HUES64 (cell line): ENCODE measurements around the gene ADCY1.

ENCODE experiments used
- H3K27ac ChIP-seq: 2 replicates; pipeline ENCODE4 v1.7.0; 2013; ENCODE audit warnings: low read depth, low read length, inconsistent platforms
- H3K27me3 ChIP-seq: 2 replicates; pipeline ENCODE4 v1.6.1; 2013; ENCODE audit warnings: mild to moderate bottlenecking, low read length; ENCODE audit not compliant: insufficient read depth
- H3K36me3 ChIP-seq: 2 replicates; pipeline ENCODE4 v1.6.1; 2013; ENCODE audit warnings: mild to moderate bottlenecking, low read length; ENCODE audit not compliant: insufficient read depth
- H3K4me1 ChIP-seq: 2 replicates; pipeline ENCODE4 v1.6.1; 2013; ENCODE audit warnings: mild to moderate bottlenecking, low read length, moderate library complexity; ENCODE audit not compliant: insufficient read depth
- H3K4me3 ChIP-seq: 2 replicates; pipeline ENCODE4 v1.5.1; 2013; ENCODE audit warnings: mild to moderate bottlenecking, low read length, moderate library complexity
- H3K9ac ChIP-seq: 2 replicates; pipeline ENCODE4 v1.6.1; 2013; ENCODE audit warnings: mild to moderate bottlenecking, low read depth, low read length
- H3K9me3 ChIP-seq: 2 replicates; pipeline ENCODE4 v1.6.1; 2013; ENCODE audit warnings: low read depth, low read length; ENCODE audit not compliant: insufficient read depth
- WGBS: fragments of 150-250, 120-280 bp; methylation state at CpG from one replicate; pipeline ENCODE4 v1.1.7; 2013; ENCODE audit warnings: missing lambda C conversion rate; 5-methylcytosine and 5-hydroxymethylcytosine counted together

ADCY1 gene

GRCh38 chr7:45595809-45596664 is 21.9 kb downstream of the ADCY1 start:
- Histone ChIP-seq H3K4me3 (no peak overlapping the region), H3K27ac (no peak overlapping the region), H3K9me3 (no peaks in the 10 kb centered on the region), H3K27me3 (no peaks in the 10 kb centered on the region), H3K36me3 (no peaks in the 10 kb centered on the region), H3K4me1 (peaks cover 6% of the 10 kb centered on the region; the same call in 1 of the 2 replicates), H3K9ac (no peak overlapping the region)
- 95% methylated on average over 9 of the region's 9 CpGs for WGBS

DNA sequence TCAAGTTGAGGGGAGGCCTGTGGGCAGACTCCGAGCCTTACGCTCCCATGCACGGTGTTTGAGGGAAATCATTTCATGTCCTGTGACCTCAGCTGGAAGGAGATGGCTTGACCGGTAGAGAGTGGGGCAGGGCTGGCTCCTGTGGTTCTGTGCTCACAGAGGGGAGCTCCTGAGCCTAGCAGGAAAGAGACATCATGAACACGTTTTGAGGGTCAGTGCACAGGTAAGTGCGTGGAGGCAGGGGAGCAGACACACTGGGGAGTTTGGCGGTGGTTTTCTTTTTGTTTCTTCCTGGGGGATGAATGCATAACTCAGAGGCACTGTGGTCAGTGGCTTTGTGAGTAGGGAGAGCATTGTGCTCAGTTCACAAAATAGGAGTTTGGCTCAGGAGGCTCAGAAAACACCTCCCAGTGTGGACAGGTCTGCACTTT is 22.5 kb downstream of the ADCY1 start:
- 89% methylated on average over 7 of the region's 7 CpGs for WGBS
- Histone ChIP-seq H3K27me3 (no peaks in the 10 kb centered on the region), H3K9me3 (no peaks in the 10 kb centered on the region), H3K27ac (no peak overlapping the region), H3K36me3 (no peaks in the 10 kb centered on the region), H3K4me3 (no peak overlapping the region), H3K4me1 (peaks cover 6% of the 10 kb centered on the region; the same call in 1 of the 2 replicates), H3K9ac (no peak overlapping the region)

- H3K9me3 ChIP-seq: no peaks in the 10 kb centered on the region
- H3K27me3 ChIP-seq: no peaks in the 10 kb centered on the region
- 95% methylated on average over 7 of the region's 9 CpGs for WGBS
- no peak overlapping the region for H3K4me3 ChIP-seq
- peaks cover 6% of the 10 kb centered on the region; the same call in 1 of the 2 replicates for H3K4me1 ChIP-seq
- H3K36me3 ChIP-seq: no peaks in the 10 kb centered on the region
- no peak overlapping the region for H3K27ac ChIP-seq
- peak overlapping the region; percentile 30; the same call in 1 of the 2 replicates for H3K9ac ChIP-seq
Measured at GRCh38 chr7:45597286-45597984, 23.3 kb downstream of the ADCY1 start.

GRCh38 chr7:45598886-45599520 is 24.8 kb downstream of the ADCY1 start:
- Histone ChIP-seq H3K4me1 (peaks cover 6% of the 10 kb centered on the region; the same call in 1 of the 2 replicates), H3K27ac (no peak overlapping the region), H3K4me3 (no peak overlapping the region), H3K9me3 (no peaks in the 10 kb centered on the region), H3K9ac (no peak overlapping the region), H3K27me3 (no peaks in the 10 kb centered on the region), H3K36me3 (no peaks in the 10 kb centered on the region)
- 94% methylated on average over 14 of the region's 14 CpGs for WGBS

DNA sequence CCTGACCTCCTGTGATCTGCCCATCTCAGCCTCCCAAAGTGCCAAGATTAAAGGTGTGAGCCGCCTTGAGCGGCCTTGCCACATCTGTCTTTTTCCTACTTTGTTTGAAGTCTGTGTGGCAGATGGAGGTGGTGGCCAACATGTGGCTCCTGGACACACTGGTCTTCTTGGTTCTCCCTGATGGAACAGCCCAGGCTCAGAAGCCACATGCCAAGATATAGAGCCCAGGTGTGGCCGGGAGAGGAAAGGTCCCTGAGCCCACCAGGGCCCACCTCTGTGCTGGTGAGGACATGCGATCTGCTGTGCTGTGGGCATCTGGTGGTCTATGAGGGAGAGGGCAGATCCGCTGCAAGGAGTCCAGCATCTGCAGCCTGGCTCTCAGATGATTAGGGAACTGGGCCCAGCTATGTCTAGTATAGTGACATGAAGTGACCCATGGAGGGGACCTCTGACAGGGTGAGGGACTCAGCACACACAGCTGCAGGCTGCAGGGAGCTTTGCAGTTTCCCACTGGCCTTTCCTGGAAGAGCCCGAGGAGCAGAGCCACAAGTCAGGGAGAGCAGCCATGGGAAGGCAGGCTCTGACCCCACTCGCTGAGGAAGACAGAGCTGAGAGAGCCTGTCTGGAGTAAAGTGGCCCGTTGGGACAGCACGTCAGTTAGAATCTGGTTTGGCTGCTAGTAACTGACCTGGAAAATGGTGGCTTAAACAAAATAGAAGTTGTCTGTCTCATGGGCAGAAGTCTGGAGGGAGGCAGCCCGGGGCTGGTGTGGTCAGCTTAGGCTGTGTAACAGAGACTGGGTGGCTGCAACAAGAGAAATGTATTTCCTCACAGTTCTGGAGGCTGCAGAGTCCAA is 25.9 kb downstream of the ADCY1 start:
- WGBS: 95% methylated on average over 10 of the region's 10 CpGs
- Histone ChIP-seq H3K4me3 (no peak overlapping the region), H3K4me1 (peaks cover 6% of the 10 kb centered on the region; the same call in 1 of the 2 replicates)

DNA sequence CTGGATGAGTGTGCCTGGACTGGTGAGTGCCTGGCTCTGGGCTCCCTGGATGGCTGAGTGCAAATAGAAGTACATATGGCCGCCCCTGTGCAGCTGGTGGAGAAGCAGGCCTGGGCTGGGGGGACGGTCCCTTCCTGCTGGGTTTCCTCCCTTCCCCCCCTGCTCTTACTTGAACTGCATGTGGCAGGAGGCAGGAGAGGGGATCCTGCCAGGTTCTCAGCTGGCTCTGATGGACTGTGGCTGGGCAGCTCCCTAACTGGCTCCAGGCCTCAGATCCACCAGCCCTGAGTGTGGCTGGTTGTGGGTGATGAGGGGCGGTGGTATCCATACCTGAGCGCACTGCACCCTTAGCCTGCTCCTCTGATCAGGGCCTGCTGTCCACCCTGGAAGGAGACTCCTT is 26.9 kb downstream of the ADCY1 start:
- Histone ChIP-seq H3K4me1 (peaks cover 6% of the 10 kb centered on the region; the same call in 1 of the 2 replicates), H3K27ac (no peak overlapping the region), H3K9ac (no peak overlapping the region), H3K27me3 (no peaks in the 10 kb centered on the region), H3K4me3 (no peak overlapping the region), H3K36me3 (no peaks in the 10 kb centered on the region), H3K9me3 (peaks cover 6% of the 10 kb centered on the region; the same call in 1 of the 2 replicates)
- 93% methylated on average over 4 of the region's 4 CpGs for WGBS

More for the DNA sequence above, 25.9 kb downstream of the ADCY1 start:
- H3K27me3 ChIP-seq: no peaks in the 10 kb centered on the region
- no peaks in the 10 kb centered on the region for H3K36me3 ChIP-seq
- H3K27ac ChIP-seq: no peak overlapping the region
- H3K9me3 ChIP-seq: peaks cover 6% of the 10 kb centered on the region; the same call in 1 of the 2 replicates
- no peak overlapping the region for H3K9ac ChIP-seq

DNA sequence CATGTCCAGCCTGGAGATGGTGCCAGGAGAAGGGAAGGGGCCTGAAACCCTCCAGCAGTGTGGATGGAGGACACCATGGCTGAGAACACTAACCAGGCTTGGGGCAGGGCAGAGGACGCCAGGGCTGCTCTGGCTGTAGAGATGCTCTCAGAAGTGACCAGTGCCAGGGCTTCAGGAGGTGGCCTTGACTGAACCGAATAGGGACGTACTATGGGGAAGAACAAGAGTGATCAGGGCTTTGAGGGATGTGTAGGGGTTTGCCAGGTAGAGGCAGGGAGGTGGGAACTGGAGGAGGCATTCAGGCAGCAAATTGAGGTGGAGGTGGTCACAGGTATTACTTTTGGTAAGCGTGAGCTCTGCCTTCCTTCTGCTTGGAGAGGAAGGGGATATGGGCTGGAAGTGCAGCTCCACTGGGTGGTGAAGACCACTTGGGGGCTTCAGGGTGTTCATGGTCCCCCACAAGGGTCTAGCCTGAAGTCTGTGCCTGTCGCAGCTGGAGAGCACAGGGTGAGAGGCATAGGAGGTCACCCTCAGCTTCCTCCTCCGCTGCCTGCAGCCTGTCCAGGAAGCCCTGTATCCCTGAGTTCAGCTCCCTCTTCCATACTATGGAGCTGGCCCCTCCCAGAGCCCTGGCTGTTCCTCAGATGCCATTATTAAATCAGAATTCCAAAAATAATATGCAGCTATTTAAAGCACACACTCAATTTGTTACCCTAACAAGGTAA is 27.8 kb downstream of the ADCY1 start:
- Histone ChIP-seq H3K9me3 (peaks cover 6% of the 10 kb centered on the region; the same call in 1 of the 2 replicates), H3K27me3 (no peaks in the 10 kb centered on the region), H3K4me3 (no peak overlapping the region), H3K9ac (no peak overlapping the region), H3K27ac (no peak overlapping the region), H3K4me1 (peaks cover 6% of the 10 kb centered on the region; the same call in 1 of the 2 replicates), H3K36me3 (no peaks in the 10 kb centered on the region)
- 91% methylated on average over 6 of the region's 6 CpGs for WGBS

GRCh38 chr7:45606050-45606449 is 31.9 kb downstream of the ADCY1 start:
- peaks cover 6% of the 10 kb centered on the region; the same call in 1 of the 2 replicates for H3K9me3 ChIP-seq
- 95% methylated on average over 1 of the region's 1 CpG for WGBS
- H3K4me3 ChIP-seq: no peak overlapping the region
- no peaks in the 10 kb centered on the region for H3K27me3 ChIP-seq
- H3K9ac ChIP-seq: no peak overlapping the region
- no peak overlapping the region for H3K27ac ChIP-seq
- no peaks in the 10 kb centered on the region for H3K4me1 ChIP-seq
- H3K36me3 ChIP-seq: no peaks in the 10 kb centered on the region

DNA sequence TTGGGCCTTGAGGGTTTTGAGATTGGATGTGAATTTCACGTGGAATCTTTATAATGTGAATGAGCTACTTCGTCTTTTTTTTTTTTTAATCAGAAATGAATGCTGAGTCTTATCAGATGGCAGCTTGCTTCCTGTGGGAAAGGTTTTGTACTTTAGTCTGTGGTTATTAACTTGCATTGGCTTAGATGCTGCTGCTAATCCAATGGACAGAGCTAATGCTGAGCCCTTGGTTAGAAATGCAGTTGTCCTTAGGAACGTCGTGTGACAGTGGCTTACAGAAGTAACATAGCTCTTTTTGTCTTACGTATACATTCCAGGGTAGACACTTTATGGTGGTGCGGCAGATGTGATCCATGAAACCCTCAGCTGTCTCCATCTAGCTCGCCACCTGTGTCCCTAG is 32.8 kb downstream of the ADCY1 start:
- Histone ChIP-seq H3K9me3 (peaks cover 6% of the 10 kb centered on the region; the same call in 1 of the 2 replicates), H3K4me1 (no peaks in the 10 kb centered on the region), H3K4me3 (no peak overlapping the region), H3K36me3 (no peaks in the 10 kb centered on the region), H3K27ac (no peak overlapping the region), H3K27me3 (no peaks in the 10 kb centered on the region), H3K9ac (no peak overlapping the region)
- WGBS: 98% methylated on average over 7 of the region's 7 CpGs

DNA sequence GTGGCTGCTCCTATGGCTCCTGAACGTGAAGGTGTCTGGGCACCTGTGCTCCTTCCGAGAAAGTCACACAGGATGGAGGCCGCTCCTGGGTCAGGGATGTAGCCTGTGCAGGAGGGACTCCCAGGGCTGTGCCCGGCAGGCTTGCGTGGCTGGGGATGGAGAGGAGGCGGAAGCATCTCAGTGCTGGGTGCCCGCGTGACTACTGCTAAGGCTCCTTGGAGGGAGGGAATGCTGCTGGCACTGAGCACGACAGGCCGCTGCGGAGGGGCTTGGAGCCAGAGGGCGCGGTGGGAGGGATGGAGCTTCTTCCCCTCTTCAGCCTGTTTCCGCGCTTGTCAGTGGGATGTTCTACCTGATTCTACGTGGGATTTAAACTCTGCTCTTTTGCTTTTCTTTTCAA is 35.0 kb downstream of the ADCY1 start:
- WGBS: 93% methylated on average over 16 of the region's 16 CpGs
- Histone ChIP-seq H3K27ac (no peak overlapping the region), H3K36me3 (peaks cover 14% of the 10 kb centered on the region; the same call in 1 of the 2 replicates), H3K9ac (no peak overlapping the region), H3K9me3 (peaks cover 6% of the 10 kb centered on the region; the same call in 1 of the 2 replicates), H3K27me3 (no peaks in the 10 kb centered on the region), H3K4me1 (no peaks in the 10 kb centered on the region), H3K4me3 (no peak overlapping the region)
